ENCODE measurements around the gene PCP2. TPM values are rescaled to one million over a fixed set of nuclear protein-coding genes. Genes with fewer than 3 reads are reported as not detected.

Gene PCP2
- total and polyA plus RNA-seq, 2 of the 13 experiments (the other 11 are each of a cell fraction or from before 2014, with no cell fraction given) = 0.62 TPM; not detected in 1

DNA sequence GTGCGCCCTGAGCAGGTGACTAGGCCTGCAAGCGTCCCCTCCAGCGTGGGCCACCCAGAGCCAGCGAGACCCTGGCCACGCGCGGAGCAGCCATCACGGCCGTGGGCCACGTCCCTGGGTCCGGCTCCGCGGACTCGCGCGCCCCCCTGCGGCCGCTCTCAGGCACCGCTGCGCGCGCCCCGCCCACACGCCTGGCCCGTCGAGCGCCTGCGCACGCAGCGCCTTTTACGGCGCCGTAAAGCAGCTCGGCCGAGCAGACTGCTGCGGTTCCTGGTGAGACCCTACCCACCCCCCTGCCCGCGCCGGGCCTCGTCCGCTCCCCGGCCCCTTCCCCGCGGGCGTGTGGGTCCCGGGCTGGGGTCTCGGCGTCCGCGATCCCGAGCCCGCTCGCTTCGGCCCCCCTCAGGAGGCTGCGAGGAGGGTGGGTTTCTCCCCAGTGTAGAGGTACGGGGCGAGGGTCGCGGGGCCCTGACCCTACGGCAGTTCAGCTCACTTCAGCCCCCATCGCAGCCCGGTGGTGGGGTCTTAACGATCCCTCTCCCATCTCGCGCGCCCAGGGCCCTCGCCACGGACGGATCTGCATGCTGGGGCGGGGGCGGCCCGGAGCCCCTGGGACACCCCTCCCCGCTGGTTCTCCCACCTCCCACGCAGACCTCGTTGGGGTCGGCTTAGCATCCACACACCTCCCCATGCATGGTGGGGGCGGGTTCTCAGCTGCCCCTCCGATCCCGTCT is 47.3 kb upstream of the PCP2 start, which contains the start of gene TRAPPC5 (continued):
- TF ChIP-seq CBX2 (IDR thresholded peaks at IDR 0.05; ENCODE audit: low read depth, low read length) (no peak), CBX2 (CRISPR knock-in tag; IDR thresholded peaks at IDR 0.05; ENCODE audit: low read depth) (0 out of 2 replicates have a peak, but pooled peaks have one; percentile 51), ATAD3A (CRISPR knock-in tag; IDR thresholded peaks at IDR 0.05) (no peak), ZNF746 (CRISPR knock-in tag; IDR thresholded peaks at IDR 0.05) (no peak), TMF1 (CRISPR knock-in tag; IDR thresholded peaks at IDR 0.05; ENCODE audit: low read depth) (no peak), SALL1 (CRISPR knock-in tag; IDR thresholded peaks at IDR 0.05) (peak; percentile 84), SYNCRIP (IDR thresholded peaks at IDR 0.05; ENCODE audit: insufficient read depth, low read depth, low read length) (no peak), ZNF138 (CRISPR knock-in tag; IDR thresholded peaks at IDR 0.05; ENCODE audit: low read depth) (no peak; the same call in 1 of the 2 replicates), JUND (CRISPR knock-in tag; IDR thresholded peaks at IDR 0.05) (peak; percentile 27; the same call in 1 of the 2 replicates), ZSCAN12 (CRISPR knock-in tag; IDR thresholded peaks at IDR 0.05) (no peak), ATF7 (IDR thresholded peaks at IDR 0.05) (no peak), ATF7 (CRISPR knock-in tag; IDR thresholded peaks at IDR 0.05) (no peak), ZNF577 (CRISPR knock-in tag; IDR thresholded peaks at IDR 0.05; ENCODE audit: borderline replicate concordance, low read depth) (no peak), KMT2A (CRISPR knock-in tag; IDR thresholded peaks at IDR 0.05) (no peak)
- TF ChIP-seq, protein P1, sequence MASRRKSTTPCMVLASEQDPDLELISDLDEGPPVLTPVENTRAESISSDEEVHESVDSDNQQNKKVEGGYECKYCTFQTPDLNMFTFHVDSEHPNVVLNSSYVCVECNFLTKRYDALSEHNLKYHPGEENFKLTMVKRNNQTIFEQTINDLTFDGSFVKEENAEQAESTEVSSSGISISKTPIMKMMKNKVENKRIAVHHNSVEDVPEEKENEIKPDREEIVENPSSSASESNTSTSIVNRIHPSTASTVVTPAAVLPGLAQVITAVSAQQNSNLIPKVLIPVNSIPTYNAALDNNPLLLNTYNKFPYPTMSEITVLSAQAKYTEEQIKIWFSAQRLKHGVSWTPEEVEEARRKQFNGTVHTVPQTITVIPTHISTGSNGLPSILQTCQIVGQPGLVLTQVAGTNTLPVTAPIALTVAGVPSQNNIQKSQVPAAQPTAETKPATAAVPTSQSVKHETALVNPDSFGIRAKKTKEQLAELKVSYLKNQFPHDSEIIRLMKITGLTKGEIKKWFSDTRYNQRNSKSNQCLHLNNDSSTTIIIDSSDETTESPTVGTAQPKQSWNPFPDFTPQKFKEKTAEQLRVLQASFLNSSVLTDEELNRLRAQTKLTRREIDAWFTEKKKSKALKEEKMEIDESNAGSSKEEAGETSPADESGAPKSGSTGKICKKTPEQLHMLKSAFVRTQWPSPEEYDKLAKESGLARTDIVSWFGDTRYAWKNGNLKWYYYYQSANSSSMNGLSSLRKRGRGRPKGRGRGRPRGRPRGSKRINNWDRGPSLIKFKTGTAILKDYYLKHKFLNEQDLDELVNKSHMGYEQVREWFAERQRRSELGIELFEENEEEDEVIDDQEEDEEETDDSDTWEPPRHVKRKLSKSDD (CRISPR knock-in tag; IDR thresholded peaks at IDR 0.05; ENCODE audit: low read depth) = no peak
- TF ChIP-seq, protein P2, sequence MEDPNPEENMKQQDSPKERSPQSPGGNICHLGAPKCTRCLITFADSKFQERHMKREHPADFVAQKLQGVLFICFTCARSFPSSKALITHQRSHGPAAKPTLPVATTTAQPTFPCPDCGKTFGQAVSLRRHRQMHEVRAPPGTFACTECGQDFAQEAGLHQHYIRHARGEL (CRISPR knock-in tag; IDR thresholded peaks at IDR 0.05) = no peak
- TF ChIP-seq, protein P3, sequence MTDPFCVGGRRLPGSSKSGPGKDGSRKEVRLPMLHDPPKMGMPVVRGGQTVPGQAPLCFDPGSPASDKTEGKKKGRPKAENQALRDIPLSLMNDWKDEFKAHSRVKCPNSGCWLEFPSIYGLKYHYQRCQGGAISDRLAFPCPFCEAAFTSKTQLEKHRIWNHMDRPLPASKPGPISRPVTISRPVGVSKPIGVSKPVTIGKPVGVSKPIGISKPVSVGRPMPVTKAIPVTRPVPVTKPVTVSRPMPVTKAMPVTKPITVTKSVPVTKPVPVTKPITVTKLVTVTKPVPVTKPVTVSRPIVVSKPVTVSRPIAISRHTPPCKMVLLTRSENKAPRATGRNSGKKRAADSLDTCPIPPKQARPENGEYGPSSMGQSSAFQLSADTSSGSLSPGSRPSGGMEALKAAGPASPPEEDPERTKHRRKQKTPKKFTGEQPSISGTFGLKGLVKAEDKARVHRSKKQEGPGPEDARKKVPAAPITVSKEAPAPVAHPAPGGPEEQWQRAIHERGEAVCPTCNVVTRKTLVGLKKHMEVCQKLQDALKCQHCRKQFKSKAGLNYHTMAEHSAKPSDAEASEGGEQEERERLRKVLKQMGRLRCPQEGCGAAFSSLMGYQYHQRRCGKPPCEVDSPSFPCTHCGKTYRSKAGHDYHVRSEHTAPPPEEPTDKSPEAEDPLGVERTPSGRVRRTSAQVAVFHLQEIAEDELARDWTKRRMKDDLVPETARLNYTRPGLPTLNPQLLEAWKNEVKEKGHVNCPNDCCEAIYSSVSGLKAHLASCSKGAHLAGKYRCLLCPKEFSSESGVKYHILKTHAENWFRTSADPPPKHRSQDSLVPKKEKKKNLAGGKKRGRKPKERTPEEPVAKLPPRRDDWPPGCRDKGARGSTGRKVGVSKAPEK (CRISPR knock-in tag; IDR thresholded peaks at IDR 0.05; ENCODE audit: borderline replicate concordance) = no peak
- TF ChIP-seq, protein P4, sequence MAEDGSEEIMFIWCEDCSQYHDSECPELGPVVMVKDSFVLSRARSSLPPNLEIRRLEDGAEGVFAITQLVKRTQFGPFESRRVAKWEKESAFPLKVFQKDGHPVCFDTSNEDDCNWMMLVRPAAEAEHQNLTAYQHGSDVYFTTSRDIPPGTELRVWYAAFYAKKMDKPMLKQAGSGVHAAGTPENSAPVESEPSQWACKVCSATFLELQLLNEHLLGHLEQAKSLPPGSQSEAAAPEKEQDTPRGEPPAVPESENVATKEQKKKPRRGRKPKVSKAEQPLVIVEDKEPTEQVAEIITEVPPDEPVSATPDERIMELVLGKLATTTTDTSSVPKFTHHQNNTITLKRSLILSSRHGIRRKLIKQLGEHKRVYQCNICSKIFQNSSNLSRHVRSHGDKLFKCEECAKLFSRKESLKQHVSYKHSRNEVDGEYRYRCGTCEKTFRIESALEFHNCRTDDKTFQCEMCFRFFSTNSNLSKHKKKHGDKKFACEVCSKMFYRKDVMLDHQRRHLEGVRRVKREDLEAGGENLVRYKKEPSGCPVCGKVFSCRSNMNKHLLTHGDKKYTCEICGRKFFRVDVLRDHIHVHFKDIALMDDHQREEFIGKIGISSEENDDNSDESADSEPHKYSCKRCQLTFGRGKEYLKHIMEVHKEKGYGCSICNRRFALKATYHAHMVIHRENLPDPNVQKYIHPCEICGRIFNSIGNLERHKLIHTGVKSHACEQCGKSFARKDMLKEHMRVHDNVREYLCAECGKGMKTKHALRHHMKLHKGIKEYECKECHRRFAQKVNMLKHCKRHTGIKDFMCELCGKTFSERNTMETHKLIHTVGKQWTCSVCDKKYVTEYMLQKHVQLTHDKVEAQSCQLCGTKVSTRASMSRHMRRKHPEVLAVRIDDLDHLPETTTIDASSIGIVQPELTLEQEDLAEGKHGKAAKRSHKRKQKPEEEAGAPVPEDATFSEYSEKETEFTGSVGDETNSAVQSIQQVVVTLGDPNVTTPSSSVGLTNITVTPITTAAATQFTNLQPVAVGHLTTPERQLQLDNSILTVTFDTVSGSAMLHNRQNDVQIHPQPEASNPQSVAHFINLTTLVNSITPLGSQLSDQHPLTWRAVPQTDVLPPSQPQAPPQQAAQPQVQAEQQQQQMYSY (CRISPR knock-in tag; IDR thresholded peaks at IDR 0.05) = no peak
- TF ChIP-seq, protein P5, sequence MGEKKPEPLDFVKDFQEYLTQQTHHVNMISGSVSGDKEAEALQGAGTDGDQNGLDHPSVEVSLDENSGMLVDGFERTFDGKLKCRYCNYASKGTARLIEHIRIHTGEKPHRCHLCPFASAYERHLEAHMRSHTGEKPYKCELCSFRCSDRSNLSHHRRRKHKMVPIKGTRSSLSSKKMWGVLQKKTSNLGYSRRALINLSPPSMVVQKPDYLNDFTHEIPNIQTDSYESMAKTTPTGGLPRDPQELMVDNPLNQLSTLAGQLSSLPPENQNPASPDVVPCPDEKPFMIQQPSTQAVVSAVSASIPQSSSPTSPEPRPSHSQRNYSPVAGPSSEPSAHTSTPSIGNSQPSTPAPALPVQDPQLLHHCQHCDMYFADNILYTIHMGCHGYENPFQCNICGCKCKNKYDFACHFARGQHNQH (CRISPR knock-in tag; IDR thresholded peaks at IDR 0.05) = peak; percentile 66; the same call in 1 of the 2 replicates
